Stimulated activated CD4-positive, alpha-beta T cell treated with anti-CD3 and anti-CD28 coated beads, Interleukin-4, amount 100 ng/mL, for 1 hour (primary cell): Measurements from ENCODE around the gene KBTBD8.

Experiments
- DNase-seq: peaks from one replicate; pipeline ENCODE4 v3.0.0-alpha.2; 2020

The KBTBD8 gene, protein sequence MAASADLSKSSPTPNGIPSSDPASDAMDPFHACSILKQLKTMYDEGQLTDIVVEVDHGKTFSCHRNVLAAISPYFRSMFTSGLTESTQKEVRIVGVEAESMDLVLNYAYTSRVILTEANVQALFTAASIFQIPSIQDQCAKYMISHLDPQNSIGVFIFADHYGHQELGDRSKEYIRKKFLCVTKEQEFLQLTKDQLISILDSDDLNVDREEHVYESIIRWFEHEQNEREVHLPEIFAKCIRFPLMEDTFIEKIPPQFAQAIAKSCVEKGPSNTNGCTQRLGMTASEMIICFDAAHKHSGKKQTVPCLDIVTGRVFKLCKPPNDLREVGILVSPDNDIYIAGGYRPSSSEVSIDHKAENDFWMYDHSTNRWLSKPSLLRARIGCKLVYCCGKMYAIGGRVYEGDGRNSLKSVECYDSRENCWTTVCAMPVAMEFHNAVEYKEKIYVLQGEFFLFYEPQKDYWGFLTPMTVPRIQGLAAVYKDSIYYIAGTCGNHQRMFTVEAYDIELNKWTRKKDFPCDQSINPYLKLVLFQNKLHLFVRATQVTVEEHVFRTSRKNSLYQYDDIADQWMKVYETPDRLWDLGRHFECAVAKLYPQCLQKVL

DNA sequence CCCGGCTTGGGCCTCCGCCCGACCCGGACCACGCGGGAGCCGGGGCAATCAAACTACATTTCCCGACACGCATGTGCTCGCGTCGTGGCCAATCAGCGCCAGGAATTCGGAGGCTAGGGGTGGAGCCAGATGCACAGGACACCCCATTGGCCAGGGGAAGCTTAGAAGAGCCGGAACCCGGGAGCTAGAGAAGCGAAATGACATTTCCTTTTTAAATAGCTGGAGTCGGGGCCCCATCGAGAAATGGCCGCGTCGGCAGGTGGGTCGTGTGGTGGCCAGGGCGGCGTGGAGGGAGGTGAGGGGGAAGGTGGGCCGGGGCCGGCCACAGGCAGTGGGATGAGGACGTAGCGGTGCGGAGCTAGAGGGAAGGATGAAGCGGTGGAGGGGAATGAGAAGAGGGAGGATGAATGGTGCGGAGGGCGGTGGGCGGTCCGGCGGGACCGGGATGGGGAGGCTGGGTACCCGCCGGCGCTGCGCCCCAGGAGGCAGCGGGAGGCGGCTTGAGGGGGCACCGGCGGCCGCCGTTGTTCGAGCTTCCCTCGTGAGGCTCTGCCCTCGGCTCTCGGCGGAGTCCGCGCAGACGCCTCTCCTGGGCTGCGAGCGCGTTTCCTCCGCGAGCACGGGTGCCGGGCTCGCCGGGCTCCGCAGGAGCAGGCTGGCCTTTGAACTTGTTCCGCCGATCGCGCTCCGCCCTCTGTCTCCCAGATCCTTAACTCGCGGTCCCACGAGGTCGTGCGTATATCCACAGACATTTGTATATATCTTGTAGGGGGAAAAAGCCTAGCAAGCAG lies at the start of gene KBTBD8:
Gene KBTBD8 (plus strand): TSS at position 195 of the 791 bp plus-strand sequence. CDS start 49 bp downstream, at position 244.
- DNase-seq: no peak

DNA sequence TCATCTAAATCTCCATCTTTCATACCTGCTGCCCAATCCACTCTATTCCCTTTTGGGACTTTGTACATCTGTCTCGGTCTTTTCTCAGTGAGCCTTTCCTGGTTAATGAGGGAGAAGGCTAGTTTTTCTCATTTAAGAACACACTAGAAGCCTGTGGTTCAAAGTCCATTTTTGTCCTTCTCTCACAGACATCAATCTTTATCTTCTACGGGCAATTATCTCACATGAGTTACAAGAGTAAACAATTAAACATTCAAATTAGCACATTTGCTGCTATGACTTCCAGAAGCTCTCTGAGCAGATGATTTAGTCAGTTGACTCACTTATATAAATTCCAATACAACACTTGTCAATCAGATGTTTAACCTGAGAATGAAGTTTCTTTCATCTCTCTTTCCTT lies 49.3 kb upstream of the KBTBD8 start:
- DNase-seq: no peak

DNA sequence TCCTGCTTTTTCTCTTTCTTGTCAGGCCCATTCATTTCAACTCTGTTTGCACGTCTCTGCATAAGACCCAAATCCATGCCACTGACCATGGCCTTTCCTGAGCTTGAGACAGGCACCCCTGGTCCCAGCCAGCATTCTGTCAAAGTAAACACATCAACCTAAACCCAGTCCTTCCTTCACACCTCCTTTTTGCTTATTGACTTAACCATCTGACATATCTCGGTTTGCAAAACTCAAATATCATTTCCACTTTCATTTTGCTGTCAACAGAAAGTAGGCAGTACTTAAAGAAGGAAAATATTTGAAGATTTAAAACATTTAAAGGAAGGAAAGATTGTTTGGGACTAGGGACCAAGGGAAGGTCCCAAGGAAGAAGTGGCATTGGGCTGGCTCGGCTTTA lies 48.2 kb upstream of the KBTBD8 start:
- DNase-seq: no peak

DNA sequence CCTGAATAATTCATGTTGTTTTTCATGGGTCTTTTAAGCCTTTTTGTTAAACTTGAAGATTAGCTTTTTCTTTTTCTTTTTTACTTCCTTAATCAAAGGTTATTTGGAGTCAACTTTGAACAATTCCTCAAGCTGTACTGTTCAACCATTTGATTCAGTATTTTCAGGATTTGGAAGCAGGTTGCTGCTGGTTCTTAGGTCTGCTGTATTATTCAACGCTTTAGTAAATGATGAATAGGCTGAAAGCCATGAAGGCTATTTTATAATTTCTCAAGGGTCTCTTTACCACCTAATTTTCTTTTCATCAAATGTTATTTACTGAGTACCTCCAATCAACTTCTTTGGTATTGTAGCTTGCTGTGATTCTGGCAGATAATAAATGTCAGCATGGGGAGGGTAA lies 45.8 kb upstream of the KBTBD8 start:
- DNase-seq: no peak

DNA sequence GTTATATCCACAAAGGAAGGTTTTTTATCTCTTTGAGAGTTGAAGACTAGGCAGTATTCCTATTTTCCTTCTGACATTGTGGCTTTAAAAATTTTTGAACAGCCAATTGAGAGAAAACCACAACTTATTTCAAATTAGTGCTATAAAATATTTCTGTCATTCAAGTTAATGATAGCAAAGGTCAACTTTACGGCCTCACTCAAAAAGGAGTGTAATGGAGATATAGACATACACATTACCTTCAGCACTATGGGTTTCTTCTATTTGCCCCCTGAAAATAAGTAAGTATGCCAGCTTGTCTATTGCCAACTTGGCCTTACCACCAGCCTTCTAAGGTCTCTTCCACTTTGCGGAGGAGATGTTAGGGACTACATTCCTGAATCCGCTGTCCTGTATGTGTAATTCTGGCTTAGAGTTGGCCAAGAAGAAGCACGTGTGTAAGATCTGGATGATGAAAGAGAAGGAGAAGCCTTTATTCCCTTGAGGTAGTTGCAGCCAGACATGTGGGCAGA lies 44.1 kb upstream of the KBTBD8 start:
- DNase-seq: no peak

DNA sequence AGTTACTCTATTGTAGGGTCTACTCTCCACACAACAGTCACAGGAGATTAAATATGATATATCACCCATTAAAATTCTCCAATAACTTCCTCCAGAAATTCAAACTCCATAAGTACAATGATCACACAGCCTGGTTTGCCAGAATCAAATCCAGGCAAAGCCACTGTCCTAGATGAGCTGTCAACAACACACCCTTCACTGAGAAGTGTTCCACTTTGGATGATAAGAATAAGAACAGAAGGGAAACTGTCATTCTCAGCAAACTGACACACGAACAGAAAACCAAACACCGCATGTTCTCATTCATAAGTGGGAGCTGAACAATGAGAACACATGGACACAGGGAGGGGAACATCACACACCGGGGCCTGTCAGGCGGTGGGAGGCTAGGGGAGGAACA lies 41.4 kb upstream of the KBTBD8 start:
- DNase-seq: no peak

DNA sequence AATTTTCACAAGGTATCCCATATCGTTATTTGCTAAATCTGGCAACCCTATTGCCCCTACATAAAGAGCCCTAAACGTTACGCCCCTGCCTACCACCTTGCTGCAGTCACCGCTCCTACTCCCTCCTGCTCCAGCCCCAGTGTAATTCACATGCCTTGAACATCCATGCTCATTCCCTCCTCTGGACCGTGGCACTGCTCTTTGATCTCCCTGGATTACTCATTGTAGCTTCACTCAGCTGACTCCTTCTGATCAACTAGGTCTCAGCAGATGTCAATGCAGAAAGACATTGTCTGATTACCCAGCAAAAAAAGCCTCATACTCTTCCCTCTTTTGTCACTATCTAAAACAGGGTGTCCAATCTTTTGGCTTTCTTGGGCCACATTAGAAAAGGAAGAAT lies 40.7 kb upstream of the KBTBD8 start:
- DNase-seq: no peak

DNA sequence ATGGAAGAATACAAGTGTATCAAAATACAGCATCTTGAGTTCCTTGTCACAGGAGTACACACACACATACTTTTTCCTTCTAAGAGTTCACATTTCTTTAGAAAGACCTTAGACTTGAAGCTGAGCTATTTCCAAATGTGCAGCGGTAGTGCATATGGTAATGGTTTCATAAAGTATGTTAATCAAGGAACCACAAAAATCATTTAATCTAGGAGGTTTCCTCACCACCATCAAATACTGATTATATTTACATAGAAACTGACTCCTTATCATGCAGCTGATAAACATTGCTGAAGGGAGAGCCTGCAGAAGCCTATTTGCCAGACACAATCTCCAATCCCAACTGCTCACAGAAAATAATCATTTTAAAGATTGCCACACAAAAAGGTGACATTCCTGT lies 40.0 kb upstream of the KBTBD8 start:
- DNase-seq: no peak

DNA sequence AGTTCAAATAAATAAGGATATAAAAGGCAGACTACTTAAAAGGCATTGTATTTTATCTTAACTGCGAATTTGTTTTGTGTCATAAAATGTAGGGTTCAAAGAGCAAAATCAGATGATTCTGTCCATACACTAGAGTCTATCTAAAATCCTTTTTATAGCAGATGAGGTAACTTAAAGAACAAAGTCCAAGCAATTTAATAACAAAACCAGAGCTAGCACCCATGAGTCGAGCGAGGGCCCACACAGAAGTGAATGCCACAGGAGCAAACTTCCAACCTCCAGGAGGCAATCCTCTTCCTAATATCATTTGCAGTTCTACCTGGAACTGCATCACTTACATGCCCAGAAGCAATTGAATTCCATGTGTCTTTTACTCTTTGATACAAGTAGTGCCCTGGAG lies 35.4 kb upstream of the KBTBD8 start:
- no peak for DNase-seq

DNA sequence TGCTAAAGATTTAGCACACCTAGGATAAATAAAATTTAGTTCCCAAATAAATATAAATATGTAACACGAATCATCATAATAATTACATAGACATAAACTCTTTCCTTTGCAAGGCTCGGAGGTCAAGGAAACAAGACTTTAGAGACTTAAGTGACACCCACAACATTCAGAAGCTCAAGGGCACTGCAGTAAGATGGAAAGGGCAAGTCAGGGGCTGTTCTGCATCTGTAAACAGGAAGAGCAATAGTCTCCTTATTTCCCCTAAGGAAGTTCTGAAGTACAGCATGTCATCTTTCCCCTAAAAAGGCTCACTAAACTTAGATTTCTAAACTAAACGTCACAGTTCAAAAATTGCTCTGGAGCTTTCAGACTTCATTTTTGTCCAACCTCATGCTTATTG lies 26.9 kb upstream of the KBTBD8 start:
- no peak for DNase-seq

DNA sequence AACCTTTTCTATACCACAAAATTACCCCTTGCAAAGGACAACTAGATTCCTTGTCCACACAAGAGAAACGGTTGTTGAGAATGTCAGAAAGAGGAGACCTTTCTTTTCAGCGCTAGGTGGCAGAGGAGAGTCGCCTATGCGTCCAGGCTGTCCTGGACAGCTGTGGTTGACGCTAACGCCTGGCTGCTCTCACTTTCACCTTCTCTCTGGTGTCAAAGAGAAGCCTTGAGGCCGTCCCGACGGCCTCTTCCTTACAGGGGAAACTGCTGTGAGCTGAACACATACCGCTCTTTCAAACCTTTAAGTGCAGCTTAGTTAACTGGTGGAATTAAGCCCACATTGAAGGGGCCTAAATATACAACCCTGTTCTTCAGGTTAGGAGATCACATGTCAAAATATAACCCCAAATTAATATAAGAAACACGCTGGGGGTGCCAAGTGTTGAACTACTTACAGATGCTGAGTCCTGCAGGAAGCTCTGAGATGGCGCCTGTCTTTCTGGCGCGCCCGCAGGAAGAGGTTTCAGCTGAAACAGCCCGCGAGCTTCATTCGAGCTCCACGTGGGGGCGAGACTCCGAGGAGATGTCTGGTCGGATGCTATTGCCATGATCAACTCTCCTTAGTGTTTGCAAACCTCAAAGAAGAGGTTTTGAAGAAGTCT lies 26.1 kb upstream of the KBTBD8 start:
- DNase-seq: peak; percentile 56

DNA sequence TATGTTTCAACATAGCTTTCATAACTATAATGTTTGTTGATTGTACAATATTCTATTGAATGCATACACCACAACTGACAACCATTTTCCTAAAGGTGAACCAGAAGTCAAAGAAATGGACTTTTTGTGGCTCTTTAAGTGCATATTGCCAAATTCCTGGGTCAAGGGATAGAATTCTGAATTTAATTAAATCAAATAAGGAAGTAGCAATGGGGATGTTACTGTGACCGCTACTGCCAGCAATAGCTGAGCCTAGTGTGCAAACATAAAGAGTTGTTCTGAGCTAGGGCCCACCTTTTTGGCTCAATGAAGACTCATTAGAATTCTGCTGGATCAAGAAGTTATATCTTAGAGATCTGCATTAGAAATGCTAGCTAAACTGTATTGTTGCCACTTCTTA lies 17.3 kb upstream of the KBTBD8 start:
- no peak for DNase-seq

DNA sequence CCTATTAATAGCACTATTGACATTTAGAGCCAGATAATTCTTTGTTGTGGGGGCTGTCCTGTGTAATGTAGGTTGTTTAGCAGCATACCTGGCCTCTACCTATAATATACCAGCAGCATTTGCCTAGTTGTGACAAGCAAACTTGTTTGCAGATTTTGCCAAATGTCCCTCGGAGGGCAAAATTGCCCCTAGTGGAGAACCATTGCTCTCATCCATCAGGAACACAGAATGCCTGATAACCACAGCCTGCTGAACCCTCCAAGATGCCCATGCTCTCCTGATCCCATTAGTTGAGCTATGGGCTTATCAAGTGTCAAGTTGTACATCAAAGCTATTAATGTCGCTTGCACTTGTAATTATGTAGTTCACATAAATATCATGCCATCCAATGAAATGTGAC lies 15.0 kb upstream of the KBTBD8 start:
- DNase-seq: no peak

DNA sequence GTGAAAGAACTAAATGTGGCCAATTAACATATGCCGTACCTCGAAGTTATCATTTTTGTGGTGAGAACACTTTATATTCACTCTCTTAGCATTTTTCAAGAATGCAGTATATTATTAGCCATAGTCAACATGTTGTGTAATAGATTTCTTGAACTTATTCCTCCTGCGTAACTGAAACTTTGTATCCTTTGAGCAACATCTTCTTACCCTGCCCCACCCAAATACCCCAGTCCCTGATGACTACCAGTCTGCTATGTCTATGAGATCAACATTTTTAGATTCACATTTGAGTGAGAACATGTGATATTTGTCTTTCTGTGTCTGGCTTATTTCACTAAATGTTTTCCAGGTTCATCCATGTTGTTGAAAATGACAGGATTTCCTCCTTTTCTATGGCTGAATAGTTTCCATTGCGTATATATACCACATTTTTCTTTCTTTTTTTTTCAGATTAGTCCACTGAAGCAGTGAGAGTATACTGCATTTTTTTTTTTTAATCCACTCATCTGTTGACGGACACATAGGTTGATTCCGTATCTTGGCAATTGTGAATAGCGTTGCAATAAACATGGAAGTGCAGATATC lies 12.7 kb upstream of the KBTBD8 start:
- no peak for DNase-seq

DNA sequence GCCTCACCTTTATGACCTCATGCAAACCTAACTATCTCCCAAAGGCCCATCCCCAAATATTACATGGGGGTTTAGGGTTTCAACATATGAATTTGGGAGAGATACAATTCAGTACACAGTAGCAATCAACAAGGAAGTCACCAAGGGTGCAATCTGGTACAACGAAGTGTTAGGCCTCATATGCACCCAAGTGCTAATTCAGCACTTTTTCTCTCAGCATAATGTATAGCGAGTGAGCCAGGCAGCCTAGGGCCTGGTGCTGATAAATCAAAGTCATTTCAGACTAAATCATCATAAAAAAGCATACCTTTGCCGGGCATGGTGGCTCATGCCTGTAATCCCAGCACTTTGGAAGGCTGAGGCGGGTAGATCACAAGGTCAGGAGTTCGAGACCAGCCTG lies 11.7 kb upstream of the KBTBD8 start:
- no peak for DNase-seq

DNA sequence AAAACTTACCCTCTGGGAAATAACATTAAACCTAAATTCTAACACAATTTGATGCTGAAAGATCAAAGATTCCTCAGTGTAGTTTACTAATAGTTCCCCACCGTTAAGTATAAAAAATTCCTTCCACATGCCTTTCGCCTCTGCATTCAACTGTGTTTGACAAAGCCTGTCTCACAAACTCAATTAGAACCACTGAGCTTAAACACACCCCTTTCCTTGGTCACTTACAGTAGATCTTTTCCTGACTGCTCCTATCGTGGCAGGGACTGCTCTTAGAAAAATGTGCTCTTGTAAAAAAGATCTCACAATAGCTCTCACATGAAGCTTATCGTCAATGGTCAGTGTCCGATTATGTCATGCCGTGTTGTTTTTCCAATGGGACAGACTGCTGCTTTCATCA lies 8.9 kb upstream of the KBTBD8 start:
- no peak for DNase-seq

DNA sequence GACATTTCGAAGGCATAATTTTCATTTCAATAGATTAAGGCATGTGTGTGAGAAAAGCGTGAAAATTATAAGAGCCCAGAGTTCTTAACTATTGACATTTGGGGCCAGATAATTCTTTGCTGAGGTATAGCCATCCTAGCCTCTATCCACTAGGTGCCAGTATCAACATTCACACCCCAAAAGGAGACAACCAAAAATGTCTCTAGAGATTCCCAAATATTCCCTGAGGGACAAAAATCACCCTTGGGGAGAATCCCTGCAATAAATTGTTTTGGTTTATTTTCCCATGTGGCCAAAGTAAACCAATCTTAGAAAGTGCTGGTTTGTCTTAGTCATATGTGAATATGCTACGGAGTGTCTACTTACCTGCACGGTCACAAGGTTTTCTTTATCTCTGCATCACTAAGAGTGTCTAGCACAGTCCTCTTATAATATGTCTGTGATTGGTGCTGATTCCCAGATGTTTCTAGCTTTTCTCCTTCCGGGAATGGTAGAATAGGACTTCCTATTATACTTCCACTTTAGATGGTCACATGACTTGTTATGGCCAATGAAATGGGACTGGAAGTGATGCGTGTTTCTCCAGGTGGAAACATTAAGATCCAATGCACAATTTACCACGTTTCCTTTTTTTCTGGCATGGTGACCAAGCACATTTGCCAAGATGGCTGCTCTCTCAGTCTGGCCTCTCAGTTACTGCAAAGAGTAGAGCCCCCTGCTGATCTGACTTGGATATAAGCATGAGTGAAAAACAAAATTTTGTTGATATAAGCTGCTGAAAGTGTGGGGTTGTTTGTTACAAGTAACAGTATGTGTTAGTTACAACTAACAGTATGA lies 8.0 kb upstream of the KBTBD8 start:
- no peak for DNase-seq

DNA sequence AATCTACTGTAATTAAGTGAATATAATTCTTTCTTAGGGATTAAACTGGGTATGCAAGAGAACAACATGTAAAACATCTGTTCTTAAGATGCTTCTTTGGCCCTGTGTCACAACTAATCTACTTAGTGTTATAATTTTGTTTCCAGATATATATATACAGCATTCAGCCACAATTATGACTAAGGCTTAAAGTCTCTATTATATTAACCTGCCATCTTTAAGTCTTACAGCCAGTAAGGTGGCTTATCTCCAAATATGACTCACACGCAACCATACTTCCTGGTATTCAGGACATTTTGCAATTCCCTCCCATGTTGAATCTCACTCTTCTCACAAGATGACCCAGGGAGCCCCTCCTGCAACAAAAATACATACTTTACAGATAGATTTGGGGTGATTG lies 6.6 kb upstream of the KBTBD8 start:
- no peak for DNase-seq

DNA sequence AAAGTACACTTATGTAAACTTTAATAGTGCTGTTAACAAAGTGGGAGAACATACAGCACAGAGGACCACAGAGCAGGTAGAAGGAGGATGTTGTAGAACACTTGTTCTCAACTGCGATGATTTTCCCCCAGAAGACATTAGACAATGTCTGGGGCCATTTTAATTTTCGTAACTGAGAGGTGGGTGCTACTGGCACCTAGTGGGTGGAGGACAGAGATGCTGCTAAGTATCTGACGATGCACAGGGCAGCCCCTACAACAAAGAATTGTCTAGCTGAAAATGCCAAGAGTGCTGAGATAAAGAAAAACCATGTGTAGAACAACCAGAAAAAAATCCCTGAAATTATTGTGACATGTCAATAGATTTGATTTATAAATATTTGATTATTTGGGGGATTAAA lies 5.0 kb upstream of the KBTBD8 start:
- no peak for DNase-seq

DNA sequence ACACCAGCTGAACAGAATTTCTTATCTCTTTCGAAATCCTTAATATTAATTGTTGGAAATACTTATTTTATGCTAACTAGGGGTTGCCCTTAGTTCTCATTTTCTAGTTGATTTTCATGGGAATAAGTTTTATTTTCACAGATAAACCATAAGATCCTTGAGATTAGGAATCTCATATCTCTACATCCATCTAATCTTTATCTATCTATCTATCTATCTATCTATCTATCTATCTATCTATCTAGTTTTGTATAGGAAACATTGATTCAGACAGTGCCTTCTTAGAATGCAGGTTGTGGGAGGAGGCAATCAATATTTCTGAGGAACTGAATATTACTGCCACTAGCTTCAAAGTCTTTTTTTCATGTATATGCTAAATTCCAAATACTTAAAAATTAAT lies 3.5 kb upstream of the KBTBD8 start:
- DNase-seq: no peak

DNA sequence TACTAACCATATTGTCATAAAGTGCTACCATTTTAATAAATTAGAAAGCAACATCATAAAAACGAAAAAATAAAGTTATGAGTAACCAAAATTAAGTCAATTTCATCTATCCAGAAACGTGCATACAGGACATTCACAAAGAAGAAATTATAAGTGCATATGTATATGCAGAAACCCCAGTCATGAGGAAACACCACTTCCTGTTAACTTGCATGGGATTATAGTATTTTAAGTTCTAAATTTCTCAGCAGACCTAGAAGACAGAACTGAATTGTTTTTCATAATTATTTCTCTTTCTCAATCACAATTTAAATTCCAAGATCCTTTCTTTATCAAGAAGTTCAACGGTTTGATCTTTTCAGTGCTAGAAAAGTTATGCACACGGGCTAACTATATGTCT lies 1.4 kb upstream of the KBTBD8 start:
- no peak for DNase-seq

DNA sequence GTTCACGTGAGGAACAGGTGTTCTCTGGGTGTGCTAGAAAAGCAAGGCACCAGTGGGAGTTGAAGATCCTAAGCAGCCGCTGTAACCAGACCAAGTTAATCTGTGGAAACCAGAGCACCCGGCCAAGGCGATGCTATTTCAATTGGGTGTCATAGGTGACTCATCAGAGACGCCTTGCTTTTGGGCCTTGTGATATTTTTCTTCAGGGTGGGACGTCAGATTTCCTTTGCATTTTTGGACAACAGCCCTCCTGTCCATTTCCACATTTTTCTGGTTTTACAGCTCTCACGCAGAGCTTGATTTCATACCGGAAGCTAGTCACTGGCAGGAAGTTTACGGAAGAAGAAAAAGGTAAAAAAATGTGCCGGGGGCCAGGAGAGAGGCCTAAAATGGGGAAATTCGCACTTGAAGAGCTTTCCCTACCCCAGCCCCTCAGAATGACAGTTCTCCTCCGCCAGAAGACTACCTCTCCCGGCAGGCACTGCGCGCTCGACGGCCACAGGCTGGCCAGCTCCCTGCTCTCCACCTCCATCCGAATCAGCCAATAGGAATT lies 471 bp upstream of the KBTBD8 start:
- DNase-seq: peak; percentile 94
